Endothelial cell of umbilical vein (primary cell): Measurements from ENCODE around the gene SEMA4B. TPM values are rescaled to one million over a fixed set of nuclear protein-coding genes. Genes with fewer than 3 reads are reported as not detected.

Experiments used
- BruUV-seq: library from RNA; stranded (reverse); fragments of 400-500 nt; replicated peaks from 2 replicates; lab custom pipeline; 2021; lab: Mats Ljungman, UMichigan
- CTCF ChIA-PET: fragments of 300-600, 350-600 bp; sonication (Branson Sonifier 250); formaldehyde crosslinking; loops from one replicate; lab custom pipeline; 2021; ENCODE audit warnings: antibody characterized with exemption, inconsistent platforms; lab: Charles Lee
- POLR2A ChIA-PET: fragments of 300-600, 350-600 bp; sonication (Branson Sonifier 250); formaldehyde crosslinking; loops from one replicate; lab custom pipeline; 2021; ENCODE audit warnings: antibody characterized with exemption, inconsistent platforms; lab: Charles Lee
- DNase-seq: peaks from one replicate; pipeline ENCODE4 v3.0.0-alpha.2; 2011; ENCODE audit warnings: low read depth, low spot score
- FAIRE-seq: peaks from 2 replicates; lab custom pipeline; 2011; peaks lifted over from hg19 to GRCh38; lab: Jason Lieb, UNC
- H2AFZ ChIP-seq: 2 replicates; pipeline ENCODE4 v1.6.0; 2012; ENCODE audit warnings: low read depth, low read length, control low read depth, inconsistent platforms
- H3K27ac ChIP-seq: 2 replicates; pipeline ENCODE4 v1.5.1; 2011; ENCODE audit warnings: low read depth, mild to moderate bottlenecking, control low read depth, low read length, moderate library complexity; ENCODE audit not compliant: insufficient read depth
- H3K27me3 ChIP-seq, 2 experiments: 2 replicates each; pipeline versions ENCODE4 v1.6.0 to v1.6.1; 2011; ENCODE audit warnings: low read length in 2 of 2, mixed read lengths in 1 of 2; ENCODE audit not compliant: control insufficient read depth in 2 of 2, insufficient read depth in 2 of 2
- H3K36me3 ChIP-seq, 2 experiments: 2 replicates in 1 of 2; 3 replicates in 1 of 2; pipeline ENCODE4 v1.5.1; 2011; ENCODE audit warnings: low read length in 2 of 2, mild to moderate bottlenecking in 1 of 2, moderate library complexity in 1 of 2; ENCODE audit not compliant: control insufficient read depth in 2 of 2, insufficient read depth in 2 of 2; ENCODE audit errors: extremely low read depth in 1 of 2
- H3K4me1 ChIP-seq: 3 replicates; pipeline ENCODE4 v1.5.1; 2011; ENCODE audit warnings: mild to moderate bottlenecking, low read length; ENCODE audit not compliant: control insufficient read depth, insufficient read depth; ENCODE audit errors: extremely low read depth
- H3K4me2 ChIP-seq: 2 replicates; pipeline ENCODE4 v1.6.1; 2011; ENCODE audit warnings: low read length, control low read depth, mixed read lengths; ENCODE audit not compliant: insufficient read depth
- H3K4me3 ChIP-seq, 3 experiments: fragments of 200-600 bp in 1 of 3; sonication (generic), shearing (Covaris generic) in 1 of 3; replicated peaks in 1 of 3; 2 replicates each; pipeline ENCODE4 v1.5.1; 2011 to 2016; ENCODE audit warnings: control low read depth in 3 of 3, low read length in 3 of 3, mild to moderate bottlenecking in 2 of 3, inconsistent platforms in 1 of 3, low read depth in 1 of 3, moderate library complexity in 1 of 3; ENCODE audit not compliant: insufficient read depth in 1 of 3
- H3K79me2 ChIP-seq: 2 replicates; pipeline ENCODE4 v1.6.0; 2012; ENCODE audit warnings: low read length, inconsistent platforms; ENCODE audit not compliant: control insufficient read depth, insufficient read depth
- H3K9ac ChIP-seq: replicated peaks from 2 replicates; pipeline ENCODE3; 2011; ENCODE audit warnings: low read length, control low read depth; ENCODE audit not compliant: insufficient read depth; ENCODE audit errors: extremely low read depth
- H3K9me1 ChIP-seq: replicated peaks from 3 replicates; pipeline ENCODE4 v1.6.0; 2011; ENCODE audit warnings: mild to moderate bottlenecking, low read length; ENCODE audit not compliant: control insufficient read depth, insufficient read depth; ENCODE audit errors: extremely low read depth
- H3K9me3 ChIP-seq: replicated peaks from 2 replicates; pipeline ENCODE4 v1.5.1; 2012; ENCODE audit warnings: low read length, inconsistent platforms; ENCODE audit not compliant: control insufficient read depth, insufficient read depth
- H4K20me1 ChIP-seq: replicated peaks from 2 replicates; pipeline ENCODE3; 2011; ENCODE audit warnings: mild to moderate bottlenecking, low read length; ENCODE audit not compliant: control insufficient read depth, insufficient read depth; ENCODE audit errors: extremely low read depth
- EZH2 ChIP-seq: IDR thresholded peaks from 2 replicates; pipeline ENCODE4 v1.6.1; 2012; ENCODE audit warnings: borderline replicate concordance, low read depth, mild to moderate bottlenecking, moderate library complexity, low read length, inconsistent platforms; ENCODE audit not compliant: severe bottlenecking
- FOS ChIP-seq: IDR thresholded peaks from 2 replicates; pipeline ENCODE4 v1.6.1; 2011; ENCODE audit warnings: mild to moderate bottlenecking, low read length, moderate library complexity, borderline replicate concordance; ENCODE audit not compliant: insufficient read depth
- GATA2 ChIP-seq: IDR thresholded peaks from 2 replicates; pipeline ENCODE4 v1.7.0; 2011; ENCODE audit warnings: low read depth, mild to moderate bottlenecking, moderate library complexity, mixed read lengths, low read length; ENCODE audit not compliant: insufficient read length, insufficient read depth
- JUN ChIP-seq: IDR thresholded peaks from 2 replicates; pipeline ENCODE4 v1.6.1; 2011; ENCODE audit warnings: borderline replicate concordance, low read depth; ENCODE audit not compliant: insufficient read length, insufficient read depth
- MYC ChIP-seq: IDR thresholded peaks from one replicate; pipeline ENCODE4 v1.6.1; 2011; ENCODE audit warnings: mild to moderate bottlenecking, low read depth, low read length
- POLR2A ChIP-seq: IDR thresholded peaks from 2 replicates; pipeline ENCODE4 v1.6.1; 2012; ENCODE audit warnings: low read depth, mild to moderate bottlenecking, control low read depth, low read length
- POLR2AphosphoS5 ChIP-seq: IDR thresholded peaks from 2 replicates; pipeline ENCODE4 v1.6.1; 2012; ENCODE audit warnings: low read depth, mild to moderate bottlenecking, control low read depth, low read length, moderate library complexity; ENCODE audit not compliant: insufficient read depth
- dilution Hi-C: fragments of 300-500 bp; cut with MboI; formaldehyde crosslinking; loops from one replicate; pipeline ENCODE4 v1.15.0; 2019; ENCODE audit warnings: low sequenced_read_pairs; ENCODE audit not compliant: extremely low pct_ligation_motif_present
- intact Hi-C: fragments of 100-400 bp; cut with micrococcal nuclease; formaldehyde crosslinking; loops from one replicate; pipeline ENCODE4 v1.10.0; 2022
- polyA plus RNA-seq, 4 experiments: library from polyadenylated mRNA; depleted of rRNA in 3 of 4; stranded (reverse) in 3 of 4; unstranded in 1 of 4; fragments of >200 nt; gene quantifications; 2 replicates each; pipeline versions ENCODE4 v1.2.1 to v1.2.3, GENCODE V29; 2011 to 2012; ENCODE audit warnings: missing spikeins in 1 of 4
- total RNA-seq: library from RNA; stranded (reverse); gene quantifications from 2 replicates; pipeline ENCODE4 v1.2.3, GENCODE V29; 2021
- TF ChIP-seq, protein P1 (sequence below): IDR thresholded peaks from 2 replicates; pipeline ENCODE4 v1.6.1; 2011; ENCODE audit not compliant: insufficient read depth, insufficient read length
- TF ChIP-seq, protein P2 (sequence below), 2 donors: IDR thresholded peaks; 1 replicate in 1 of 2; 2 replicates in 1 of 2; pipeline ENCODE4 v1.5.1; 2011; ENCODE audit warnings: low read length in 2 of 2, mild to moderate bottlenecking in 2 of 2, moderate library complexity in 2 of 2, control low read depth in 1 of 2, inconsistent platforms in 1 of 2, low read depth in 1 of 2; ENCODE audit not compliant: insufficient read depth in 1 of 2; ENCODE audit errors: extremely low read depth in 1 of 2

The SEMA4B gene
- total and polyA plus RNA-seq, 2 donors (not counting 3 experiments of a cell fraction or from before 2014, with no cell fraction given), result 6.1 to 7.1 TPM

- FAIRE-seq (no peak), DNase-seq (no peak)
- CTCF ChIA-PET, result interaction anchor here (0.7 to 2.1 kb wide), 8 partner anchors 9 to 56 kb away, joined by 3 to 5 read pairs (median 4); partner anchors contain the start of gene TTLL13
- Histone ChIP-seq H3K4me3 (no peak overlapping the region), H3K27ac (no peak overlapping the region), H3K9me3 (no peaks in the 10 kb centered on the region), H3K79me2 (peaks cover 67% of the 10 kb centered on the region), H3K4me1 (peaks cover 27% of the 10 kb centered on the region), H3K9ac (no peak overlapping the region), H3K4me2 (no peak overlapping the region), H3K36me3 (peaks cover 18 to 23% of the 10 kb centered on the region in 2 experiments), H3K27me3 (no peaks in the 10 kb centered on the region), H2AFZ (no peak overlapping the region), H4K20me1 (no peaks in the 10 kb centered on the region), H3K9me1 (no peaks in the 10 kb centered on the region)
- BruUV-seq, result no TSS peak
- TF ChIP-seq POLR2A, result no peak
- no peak for TF ChIP-seq GATA2
- TF ChIP-seq JUN, result no peak
- TF ChIP-seq, protein P1, sequence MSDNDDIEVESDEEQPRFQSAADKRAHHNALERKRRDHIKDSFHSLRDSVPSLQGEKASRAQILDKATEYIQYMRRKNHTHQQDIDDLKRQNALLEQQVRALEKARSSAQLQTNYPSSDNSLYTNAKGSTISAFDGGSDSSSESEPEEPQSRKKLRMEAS, result no peak
- intact Hi-C loops, result no loop called here
- POLR2A ChIA-PET, result no interaction called here
- dilution Hi-C loops, result no loop called here
Measured at GRCh38 chr15:90270502-90271150, 69.5 kb downstream of the SEMA4B start.

- no peak for FAIRE-seq
- CTCF ChIA-PET, result interaction anchor here (0.9 to 2.1 kb wide), 5 partner anchors 11 to 38 kb away, joined by 3 to 5 read pairs (median 4); partner anchors contain the start of gene TTLL13
Measured at GRCh38 chr15:90271459-90272166, 70.5 kb downstream of the SEMA4B start.

More at GRCh38 chr15:90271459-90272166, 70.5 kb downstream of the SEMA4B start:
- Histone ChIP-seq H3K4me1 (peaks cover 25% of the 10 kb centered on the region), H2AFZ (no peak overlapping the region), H3K9me3 (no peaks in the 10 kb centered on the region), H3K4me2 (no peak overlapping the region), H3K4me3 (no peak overlapping the region), H3K27me3 (no peaks in the 10 kb centered on the region), H3K36me3 (peaks cover 18 to 23% of the 10 kb centered on the region in 2 experiments), H4K20me1 (no peaks in the 10 kb centered on the region), H3K9ac (no peak overlapping the region), H3K27ac (no peak overlapping the region), H3K9me1 (no peaks in the 10 kb centered on the region), H3K79me2 (peaks cover 59% of the 10 kb centered on the region)
- no peak for DNase-seq
- dilution Hi-C loops, result no loop called here
- POLR2A ChIA-PET, result interaction anchor here (0.6 kb wide), 1 partner anchor 21 kb away, joined by 5 read pairs; no protein-coding TSS in a partner anchor
- no peak for TF ChIP-seq POLR2A
- TF ChIP-seq, protein P2, sequence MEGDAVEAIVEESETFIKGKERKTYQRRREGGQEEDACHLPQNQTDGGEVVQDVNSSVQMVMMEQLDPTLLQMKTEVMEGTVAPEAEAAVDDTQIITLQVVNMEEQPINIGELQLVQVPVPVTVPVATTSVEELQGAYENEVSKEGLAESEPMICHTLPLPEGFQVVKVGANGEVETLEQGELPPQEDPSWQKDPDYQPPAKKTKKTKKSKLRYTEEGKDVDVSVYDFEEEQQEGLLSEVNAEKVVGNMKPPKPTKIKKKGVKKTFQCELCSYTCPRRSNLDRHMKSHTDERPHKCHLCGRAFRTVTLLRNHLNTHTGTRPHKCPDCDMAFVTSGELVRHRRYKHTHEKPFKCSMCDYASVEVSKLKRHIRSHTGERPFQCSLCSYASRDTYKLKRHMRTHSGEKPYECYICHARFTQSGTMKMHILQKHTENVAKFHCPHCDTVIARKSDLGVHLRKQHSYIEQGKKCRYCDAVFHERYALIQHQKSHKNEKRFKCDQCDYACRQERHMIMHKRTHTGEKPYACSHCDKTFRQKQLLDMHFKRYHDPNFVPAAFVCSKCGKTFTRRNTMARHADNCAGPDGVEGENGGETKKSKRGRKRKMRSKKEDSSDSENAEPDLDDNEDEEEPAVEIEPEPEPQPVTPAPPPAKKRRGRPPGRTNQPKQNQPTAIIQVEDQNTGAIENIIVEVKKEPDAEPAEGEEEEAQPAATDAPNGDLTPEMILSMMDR (IDR thresholded peaks at IDR 0.05; ENCODE audit: extremely low read depth in 1 of 2, insufficient read depth in 1 of 2, low read depth in 1 of 2, low read length in 2 of 2), result no peak
- no peak for TF ChIP-seq GATA2
- no peak for TF ChIP-seq EZH2
- no peak for TF ChIP-seq MYC
- TF ChIP-seq JUN, result no peak
- TF ChIP-seq POLR2AphosphoS5, result no peak
- no peak for TF ChIP-seq FOS
- TF ChIP-seq, protein P1, result no peak
- no TSS peak for BruUV-seq
- intact Hi-C loops, result no loop called here
